Mesenchymal stem cell (in vitro differentiated cells and primary cell): Measurements from ENCODE around the gene MYD88.

Source experiments
- DNase-seq: peaks from one replicate; pipeline ENCODE4 v3.0.0-alpha.2; 2013
- H2AFZ ChIP-seq: one replicate; pipeline ENCODE4 v1.6.1; 2013; ENCODE audit warnings: low read depth, mild to moderate bottlenecking, control low read depth, inconsistent platforms, low read length, moderate library complexity
- H2AK5ac ChIP-seq: 2 replicates; pipeline ENCODE4 v1.6.1; 2013; ENCODE audit warnings: low read length, moderate library complexity, mild to moderate bottlenecking, inconsistent platforms; ENCODE audit not compliant: severe bottlenecking
- H2BK120ac ChIP-seq: one replicate; pipeline ENCODE4 v1.6.1; 2013; ENCODE audit warnings: low read depth, mild to moderate bottlenecking, inconsistent platforms, low read length, moderate library complexity
- H2BK12ac ChIP-seq, 2 experiments: one replicate each; pipeline ENCODE4 v1.6.1; 2013; ENCODE audit warnings: inconsistent platforms in 2 of 2, low read length in 2 of 2, mild to moderate bottlenecking in 2 of 2, moderate library complexity in 2 of 2, control low read depth in 1 of 2
- H2BK15ac ChIP-seq: one replicate; pipeline ENCODE4 v1.6.1; 2013; ENCODE audit warnings: mild to moderate bottlenecking, low read depth, inconsistent platforms; ENCODE audit not compliant: poor library complexity, severe bottlenecking
- H2BK5ac ChIP-seq: 2 replicates; pipeline ENCODE4 v1.6.1; 2013; ENCODE audit warnings: low read depth, mild to moderate bottlenecking, low read length, control low read depth, inconsistent platforms; ENCODE audit not compliant: poor library complexity, severe bottlenecking
- H3K14ac ChIP-seq, 2 experiments: one replicate each; pipeline ENCODE4 v1.6.1; 2013; ENCODE audit warnings: inconsistent platforms in 2 of 2, low read length in 2 of 2, control low read depth in 1 of 2, mild to moderate bottlenecking in 1 of 2, moderate library complexity in 1 of 2
- H3K18ac ChIP-seq, 2 experiments: one replicate each; pipeline ENCODE4 v1.6.1; 2013; ENCODE audit warnings: inconsistent platforms in 2 of 2, low read length in 2 of 2, control low read depth in 1 of 2, low read depth in 1 of 2, mild to moderate bottlenecking in 1 of 2
- H3K23ac ChIP-seq, 2 experiments: one replicate each; pipeline ENCODE4 v1.6.1; 2013; ENCODE audit warnings: inconsistent platforms in 2 of 2, low read length in 2 of 2, mild to moderate bottlenecking in 2 of 2, moderate library complexity in 2 of 2, control low read depth in 1 of 2
- H3K27ac ChIP-seq: 2 replicates; pipeline ENCODE4 v1.5.1; 2013; ENCODE audit warnings: mild to moderate bottlenecking, moderate library complexity, low read length, control low read depth, inconsistent platforms; ENCODE audit not compliant: poor library complexity, severe bottlenecking
- H3K27me3 ChIP-seq, 2 experiments: 2 replicates each; pipeline versions ENCODE4 v1.6.1 to v1.7.0; 2013; ENCODE audit warnings: low read length in 2 of 2, mild to moderate bottlenecking in 2 of 2, moderate library complexity in 2 of 2, control low read depth in 1 of 2, inconsistent platforms in 1 of 2; ENCODE audit not compliant: control insufficient read depth in 1 of 2, insufficient read depth in 1 of 2
- H3K36me3 ChIP-seq, 2 experiments: 2 replicates each; pipeline versions ENCODE4 v1.6.1 to v1.7.0; 2013; ENCODE audit warnings: low read length in 2 of 2, control low read depth in 1 of 2, inconsistent platforms in 1 of 2, low read depth in 1 of 2, mild to moderate bottlenecking in 1 of 2; ENCODE audit not compliant: insufficient read depth in 2 of 2, control insufficient read depth in 1 of 2
- H3K4ac ChIP-seq, 2 experiments: one replicate each; pipeline ENCODE4 v1.6.1; 2013; ENCODE audit warnings: inconsistent platforms in 2 of 2, low read length in 2 of 2, mild to moderate bottlenecking in 2 of 2, moderate library complexity in 2 of 2, control low read depth in 1 of 2, low read depth in 1 of 2
- H3K4me1 ChIP-seq: 2 replicates; pipeline ENCODE4 v1.6.1; 2013; ENCODE audit warnings: low read depth, low read length, control low read depth; ENCODE audit not compliant: control insufficient read depth, insufficient read depth
- H3K4me2 ChIP-seq: 2 replicates; pipeline ENCODE4 v1.6.1; 2013; ENCODE audit warnings: low read length, mild to moderate bottlenecking, inconsistent platforms; ENCODE audit not compliant: poor library complexity, severe bottlenecking
- H3K4me3 ChIP-seq, 2 experiments: 2 replicates each; pipeline versions ENCODE4 v1.5.1 to v1.7.0; 2013; ENCODE audit warnings: low read length in 2 of 2, mild to moderate bottlenecking in 2 of 2, control low read depth in 1 of 2, low read depth in 1 of 2; ENCODE audit not compliant: insufficient read depth in 1 of 2
- H3K79me1 ChIP-seq: replicated peaks from 2 replicates; pipeline ENCODE4 v1.6.1; 2013; ENCODE audit warnings: mild to moderate bottlenecking, control low read depth, low read length, inconsistent platforms; ENCODE audit not compliant: poor library complexity, severe bottlenecking
- H3K9ac ChIP-seq: 2 replicates; pipeline ENCODE4 v1.7.0; 2013; ENCODE audit warnings: mild to moderate bottlenecking, low read length, moderate library complexity
- H3K9me3 ChIP-seq: 2 replicates; pipeline ENCODE4 v1.7.0; 2013; ENCODE audit warnings: mild to moderate bottlenecking, low read length; ENCODE audit not compliant: control insufficient read depth
- H4K8ac ChIP-seq: one replicate; pipeline ENCODE4 v1.6.1; 2013; ENCODE audit warnings: inconsistent platforms, mild to moderate bottlenecking, low read length, moderate library complexity
- H4K91ac ChIP-seq: one replicate; pipeline ENCODE4 v1.6.1; 2013; ENCODE audit warnings: mild to moderate bottlenecking, low read length, inconsistent platforms
- WGBS: methylation state at CpG from one replicate; pipeline ENCODE4 v1.1.7; 2013; ENCODE audit warnings: mixed read lengths; 5-methylcytosine and 5-hydroxymethylcytosine counted together

The MYD88 gene

DNA sequence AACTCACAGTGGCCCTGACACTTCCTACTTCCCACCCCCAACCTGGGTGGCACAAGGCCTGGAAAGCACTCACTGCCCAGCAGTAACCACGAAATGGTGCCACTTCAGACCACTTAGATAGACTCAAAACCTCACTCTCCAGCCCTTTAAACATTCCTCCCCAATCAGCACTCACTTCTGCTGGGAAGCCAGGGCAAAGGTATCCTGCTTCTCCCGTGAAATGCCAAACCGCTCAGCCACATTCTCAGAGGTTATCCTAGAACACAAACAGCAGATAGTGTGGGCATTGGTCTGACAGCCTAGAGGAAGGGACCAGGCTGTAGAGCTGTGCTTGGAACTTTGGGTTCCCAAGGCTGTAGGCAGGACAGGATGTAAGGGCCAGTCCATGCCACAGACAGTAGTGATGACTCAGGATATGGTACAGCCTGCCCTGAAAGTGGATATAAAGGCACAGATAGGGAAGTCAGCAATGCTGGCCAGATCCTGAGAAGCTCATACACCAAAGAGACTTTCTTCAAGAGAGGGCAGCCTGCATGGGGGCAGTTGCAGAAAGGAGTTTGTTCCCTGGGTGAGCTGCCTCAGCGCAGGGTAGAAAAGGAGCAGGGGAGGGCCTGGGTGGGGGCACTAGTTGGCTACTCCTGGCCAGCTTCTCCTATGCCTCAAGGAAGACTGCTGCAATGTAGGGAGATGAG lies 10.7 kb upstream of the MYD88 start:
- Histone ChIP-seq H3K23ac (no peak overlapping the region), H2BK15ac (no peak overlapping the region), H3K4me3 (no peak overlapping the region), H3K4me1 (peaks cover 7% of the 10 kb centered on the region), H4K8ac (no peak overlapping the region), H2AK5ac (no peak overlapping the region), H3K18ac (no peak overlapping the region), H3K4me2 (no peak overlapping the region), H3K27ac (no peak overlapping the region), H3K9me3 (no peaks in the 10 kb centered on the region), H2BK120ac (no peak overlapping the region), H2AFZ (no peak overlapping the region), H4K91ac (no peak overlapping the region), H2BK12ac (no peak overlapping the region), H3K79me1 (peaks cover 47% of the 10 kb centered on the region), H2BK5ac (no peak overlapping the region), H3K4ac (no peak overlapping the region), H3K14ac (no peak overlapping the region), H3K9ac (no peak overlapping the region), H3K27me3 (no peaks in the 10 kb centered on the region), H3K36me3 (peaks cover 76 to 99% of the 10 kb centered on the region in 2 experiments)
- WGBS, result 98% methylated on average over 4 of the region's 4 CpGs
- DNase-seq, result no peak

DNA sequence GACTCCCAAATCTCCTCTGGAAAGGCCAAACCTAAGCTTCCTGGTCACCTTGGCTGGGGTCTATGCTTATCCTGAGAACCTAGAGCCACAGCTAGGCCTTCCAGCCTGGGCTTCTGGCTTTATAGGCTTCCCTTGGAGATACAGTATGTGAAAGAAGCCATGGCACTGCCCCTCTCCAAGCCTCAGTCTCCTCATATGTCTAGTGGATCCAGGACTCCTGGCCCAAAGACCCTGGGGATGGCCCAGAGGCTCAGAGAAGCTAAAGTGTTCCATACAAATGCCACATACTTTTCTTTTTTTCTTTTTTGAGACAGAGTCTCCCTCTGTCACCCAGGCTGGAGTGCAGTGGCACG lies 10.2 kb upstream of the MYD88 start:
- Histone ChIP-seq H3K14ac (no peak overlapping the region), H2BK120ac (no peak overlapping the region), H2BK5ac (no peak overlapping the region), H3K9ac (no peak overlapping the region), H3K4me3 (no peak overlapping the region), H4K91ac (no peak overlapping the region), H3K27me3 (no peaks in the 10 kb centered on the region), H2BK12ac (no peak overlapping the region), H3K4me2 (no peak overlapping the region), H3K36me3 (peaks cover 75 to 99% of the 10 kb centered on the region in 2 experiments), H2AFZ (no peak overlapping the region), H3K4ac (no peak overlapping the region), H3K9me3 (no peaks in the 10 kb centered on the region), H3K79me1 (peaks cover 50% of the 10 kb centered on the region), H3K18ac (no peak overlapping the region), H2BK15ac (no peak overlapping the region), H3K23ac (no peak overlapping the region), H3K27ac (no peak overlapping the region), H3K4me1 (peaks cover 9% of the 10 kb centered on the region), H2AK5ac (no peak overlapping the region), H4K8ac (no peak overlapping the region)
- no peak for DNase-seq
- WGBS, result 100% methylated on average over 1 of the region's 1 CpG

DNA sequence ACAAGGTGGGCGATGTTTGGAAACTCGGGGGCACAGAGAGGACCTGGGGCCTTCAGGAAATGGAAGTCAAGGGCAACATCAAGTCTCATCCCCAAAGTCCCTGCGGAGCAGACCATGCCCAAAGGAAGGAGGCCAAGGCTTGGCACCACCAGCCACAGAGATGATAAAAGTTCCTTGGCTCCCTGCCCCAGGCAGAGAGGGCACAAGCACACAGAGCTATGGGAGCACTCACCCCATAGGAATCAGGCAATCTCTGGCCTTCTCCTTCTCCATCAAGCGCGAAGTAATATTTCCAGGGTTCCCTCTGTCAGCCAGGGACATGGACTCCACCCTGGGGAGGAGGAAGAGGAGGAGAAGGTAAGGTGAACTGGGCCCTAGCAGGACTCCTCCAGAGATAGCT lies 9.4 kb upstream of the MYD88 start:
- Histone ChIP-seq H3K36me3 (peaks cover 80 to 99% of the 10 kb centered on the region in 2 experiments), H3K4ac (no peak overlapping the region), H3K23ac (no peak overlapping the region), H3K79me1 (peaks cover 57% of the 10 kb centered on the region), H2BK5ac (no peak overlapping the region), H2BK12ac (no peak overlapping the region), H4K8ac (no peak overlapping the region), H4K91ac (no peak overlapping the region), H3K27me3 (no peaks in the 10 kb centered on the region), H3K9me3 (no peaks in the 10 kb centered on the region), H3K18ac (no peak overlapping the region), H2AFZ (no peak overlapping the region), H3K4me1 (peaks cover 12% of the 10 kb centered on the region), H3K9ac (no peak overlapping the region), H3K4me2 (no peak overlapping the region), H2BK15ac (no peak overlapping the region), H3K4me3 (no peak overlapping the region), H3K27ac (no peak overlapping the region), H2BK120ac (no peak overlapping the region), H2AK5ac (no peak overlapping the region), H3K14ac (no peak overlapping the region)
- no peak for DNase-seq
- 97% methylated on average over 5 of the region's 5 CpGs for WGBS

DNA sequence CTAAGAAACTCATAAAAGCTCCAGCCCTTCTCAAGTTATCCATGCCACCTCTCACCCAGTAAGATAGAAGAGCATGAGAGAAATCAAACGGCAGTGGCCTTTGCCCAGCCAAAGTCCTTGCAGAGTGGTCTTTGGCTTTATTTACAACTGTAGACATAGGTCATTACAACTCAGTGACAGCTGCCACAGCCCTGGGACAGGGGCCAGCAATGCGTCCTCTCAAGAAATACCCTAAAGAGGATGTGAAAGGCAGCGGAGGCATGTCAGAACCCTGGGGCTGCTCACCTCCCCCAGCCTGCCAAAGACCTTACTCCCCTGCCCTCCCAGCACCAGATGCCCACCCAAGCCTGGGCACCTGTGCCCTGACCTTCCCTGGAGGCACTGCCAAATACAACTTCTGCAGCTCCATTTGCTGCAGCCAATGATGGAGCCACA lies 7.8 kb upstream of the MYD88 start:
- peaks cover 73 to 96% of the 10 kb centered on the region in 2 experiments for H3K36me3 ChIP-seq
- no peaks in the 10 kb centered on the region for H3K9me3 ChIP-seq
- no peak overlapping the region for H2BK5ac ChIP-seq
- H3K18ac ChIP-seq, result no peak overlapping the region
- H3K27me3 ChIP-seq, result no peaks in the 10 kb centered on the region
- DNase-seq, result no peak
- H2AFZ ChIP-seq, result no peak overlapping the region
- H2BK120ac ChIP-seq, result no peak overlapping the region
- H2BK12ac ChIP-seq, result no peak overlapping the region
- H3K4me3 ChIP-seq, result no peak overlapping the region
- no peak overlapping the region for H3K4ac ChIP-seq
- H2BK15ac ChIP-seq, result no peak overlapping the region
- H3K79me1 ChIP-seq, result peaks cover 55% of the 10 kb centered on the region
- H4K8ac ChIP-seq, result no peak overlapping the region
- H3K4me1 ChIP-seq, result peaks cover 8% of the 10 kb centered on the region
- H3K27ac ChIP-seq, result no peak overlapping the region
- no peak overlapping the region for H2AK5ac ChIP-seq
- no peak overlapping the region for H3K23ac ChIP-seq
- H3K14ac ChIP-seq, result no peak overlapping the region
- H4K91ac ChIP-seq, result no peak overlapping the region
- no peak overlapping the region for H3K9ac ChIP-seq
- WGBS, result 94% methylated on average over 3 of the region's 3 CpGs
- no peak overlapping the region for H3K4me2 ChIP-seq
